NT2/D1 (cell line): ENCODE data around the gene IDH2.
"Not testable (repeated sequence)": the region's sequence is repeated elsewhere in the genome, so short reads cannot be mapped to it uniquely, and the experiment has no call there.

Experiments used
- DNase-seq: peaks from one replicate; pipeline ENCODE4 v3.0.0-alpha.2; 2011; ENCODE audit warnings: low read depth, low spot score
- H3K27me3 ChIP-seq: 2 replicates; pipeline ENCODE4 v1.6.0; 2011; ENCODE audit warnings: mild to moderate bottlenecking; ENCODE audit not compliant: insufficient read length, insufficient read depth
- H3K36me3 ChIP-seq: 2 replicates; pipeline ENCODE4 v1.6.1; 2011; ENCODE audit warnings: mild to moderate bottlenecking, low read length, mixed read lengths; ENCODE audit not compliant: insufficient read depth, insufficient read length
- H3K4me1 ChIP-seq: 2 replicates; pipeline ENCODE4 v1.5.1; 2011; ENCODE audit not compliant: insufficient read depth, insufficient read length
- H3K4me3 ChIP-seq: 2 replicates; pipeline ENCODE4 v1.5.1; 2011; ENCODE audit warnings: low read depth; ENCODE audit not compliant: insufficient read length
- H3K9ac ChIP-seq: 2 replicates; pipeline ENCODE4 v1.6.0; 2011; ENCODE audit warnings: low read depth; ENCODE audit not compliant: insufficient read length
- H3K9me3 ChIP-seq: 2 replicates; pipeline ENCODE4 v1.5.1; 2011; ENCODE audit warnings: mild to moderate bottlenecking, low read length; ENCODE audit not compliant: insufficient read depth
- SUZ12 ChIP-seq: IDR thresholded peaks from 2 replicates; pipeline ENCODE4 v1.6.1; 2011; ENCODE audit not compliant: insufficient read length, insufficient read depth; ENCODE audit errors: extremely low read depth
- YY1 ChIP-seq: IDR thresholded peaks from 2 replicates; pipeline ENCODE4 v1.6.1; 2011; ENCODE audit not compliant: insufficient read length, insufficient read depth
- ZNF274 ChIP-seq: IDR thresholded peaks from 2 replicates; pipeline ENCODE4 v1.6.1; 2011; ENCODE audit warnings: mild to moderate bottlenecking, low read depth, low read length

The IDH2 gene

GRCh38 chr15:90074916-90075315 lies 27.4 kb downstream of the IDH2 start:
- Histone ChIP-seq H3K36me3 (peaks cover 47% of the 10 kb centered on the region), H3K9me3 (no peaks in the 10 kb centered on the region), H3K4me3 (no peak overlapping the region), H3K4me1 (peaks cover 9% of the 10 kb centered on the region), H3K27me3 (no peaks in the 10 kb centered on the region), H3K9ac (peak overlapping the region; percentile 47)
- no peak for DNase-seq
- TF ChIP-seq YY1 (no peak), ZNF274 (no peak), SUZ12 (no peak)

- Histone ChIP-seq H3K4me1 (peaks cover 5% of the 10 kb centered on the region), H3K36me3 (peaks cover 44% of the 10 kb centered on the region), H3K27me3 (no peaks in the 10 kb centered on the region), H3K4me3 (no peak overlapping the region), H3K9ac (no peak overlapping the region), H3K9me3 (no peaks in the 10 kb centered on the region)
- TF ChIP-seq YY1 (no peak), ZNF274 (no peak), SUZ12 (no peak)
- no peak for DNase-seq
Observed at GRCh38 chr15:90074023-90074422, 28.2 kb downstream of the IDH2 start.

GRCh38 chr15:90072978-90073640 lies 29.2 kb downstream of the IDH2 start:
- Histone ChIP-seq H3K27me3 (no peaks in the 10 kb centered on the region), H3K9ac (no peak overlapping the region), H3K9me3 (no peaks in the 10 kb centered on the region), H3K4me3 (no peak overlapping the region), H3K36me3 (peaks cover 39% of the 10 kb centered on the region), H3K4me1 (peaks cover 5% of the 10 kb centered on the region)
- no peak for DNase-seq
- TF ChIP-seq SUZ12 (no peak), YY1 (no peak), ZNF274 (no peak)

- no peaks in the 10 kb centered on the region for H3K9me3 ChIP-seq
- TF ChIP-seq SUZ12 (no peak), YY1 (no peak), ZNF274 (no peak)
- peaks cover 5% of the 10 kb centered on the region for H3K4me1 ChIP-seq
- DNase-seq: no peak
- H3K4me3 ChIP-seq: no peak overlapping the region
- no peak overlapping the region for H3K9ac ChIP-seq
- H3K27me3 ChIP-seq: no peaks in the 10 kb centered on the region
- peaks cover 52% of the 10 kb centered on the region for H3K36me3 ChIP-seq
Observed at GRCh38 chr15:90071220-90071807, 31.0 kb downstream of the IDH2 start.

GRCh38 chr15:90070623-90071022 lies 31.6 kb downstream of the IDH2 start:
- not testable (repeated sequence) for H3K27me3 ChIP-seq, H3K9me3 ChIP-seq, H3K4me3 ChIP-seq, H3K4me1 ChIP-seq, DNase-seq, H3K9ac ChIP-seq
- peaks cover 52% of the 10 kb centered on the region for H3K36me3 ChIP-seq

GRCh38 chr15:90067953-90068606 lies 34.2 kb downstream of the IDH2 start:
- Histone ChIP-seq H3K9ac (no peak overlapping the region), H3K9me3 (no peaks in the 10 kb centered on the region), H3K4me3 (no peak overlapping the region), H3K36me3 (peaks cover 39% of the 10 kb centered on the region), H3K27me3 (no peaks in the 10 kb centered on the region), H3K4me1 (peaks cover 15% of the 10 kb centered on the region)
- TF ChIP-seq ZNF274 (no peak), SUZ12 (no peak), YY1 (no peak)
- no peak for DNase-seq

GRCh38 chr15:90067181-90067952 lies 34.9 kb downstream of the IDH2 start:
- Histone ChIP-seq H3K4me1 (peaks cover 21% of the 10 kb centered on the region), H3K4me3 (no peak overlapping the region), H3K9ac (no peak overlapping the region), H3K27me3 (no peaks in the 10 kb centered on the region), H3K36me3 (peaks cover 36% of the 10 kb centered on the region), H3K9me3 (no peaks in the 10 kb centered on the region)
- no peak for DNase-seq
- TF ChIP-seq YY1 (no peak), SUZ12 (no peak), ZNF274 (no peak)
